ENCODE data around the gene IFT57.

- TF ChIP-seq FOXP4 (CRISPR knock-in tag; IDR thresholded peaks at IDR 0.05): no peak
- TF ChIP-seq CTCF (IDR thresholded peaks at IDR 0.05): no peak
- TF ChIP-seq CBFB (CRISPR knock-in tag; IDR thresholded peaks at IDR 0.05; ENCODE audit: low read depth): no peak
- TF ChIP-seq, protein P1, sequence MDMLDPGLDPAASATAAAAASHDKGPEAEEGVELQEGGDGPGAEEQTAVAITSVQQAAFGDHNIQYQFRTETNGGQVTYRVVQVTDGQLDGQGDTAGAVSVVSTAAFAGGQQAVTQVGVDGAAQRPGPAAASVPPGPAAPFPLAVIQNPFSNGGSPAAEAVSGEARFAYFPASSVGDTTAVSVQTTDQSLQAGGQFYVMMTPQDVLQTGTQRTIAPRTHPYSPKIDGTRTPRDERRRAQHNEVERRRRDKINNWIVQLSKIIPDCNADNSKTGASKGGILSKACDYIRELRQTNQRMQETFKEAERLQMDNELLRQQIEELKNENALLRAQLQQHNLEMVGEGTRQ (CRISPR knock-in tag; IDR thresholded peaks at IDR 0.05): no peak
- no peak for TF ChIP-seq TP53 (CRISPR knock-in tag; IDR thresholded peaks at IDR 0.05)
- TF ChIP-seq NFE2L1 (CRISPR knock-in tag; IDR thresholded peaks at IDR 0.05): no peak
- no peak for TF ChIP-seq ATF3 (CRISPR knock-in tag; conservative IDR thresholded peaks at IDR 0.05)
- TF ChIP-seq, protein P2, sequence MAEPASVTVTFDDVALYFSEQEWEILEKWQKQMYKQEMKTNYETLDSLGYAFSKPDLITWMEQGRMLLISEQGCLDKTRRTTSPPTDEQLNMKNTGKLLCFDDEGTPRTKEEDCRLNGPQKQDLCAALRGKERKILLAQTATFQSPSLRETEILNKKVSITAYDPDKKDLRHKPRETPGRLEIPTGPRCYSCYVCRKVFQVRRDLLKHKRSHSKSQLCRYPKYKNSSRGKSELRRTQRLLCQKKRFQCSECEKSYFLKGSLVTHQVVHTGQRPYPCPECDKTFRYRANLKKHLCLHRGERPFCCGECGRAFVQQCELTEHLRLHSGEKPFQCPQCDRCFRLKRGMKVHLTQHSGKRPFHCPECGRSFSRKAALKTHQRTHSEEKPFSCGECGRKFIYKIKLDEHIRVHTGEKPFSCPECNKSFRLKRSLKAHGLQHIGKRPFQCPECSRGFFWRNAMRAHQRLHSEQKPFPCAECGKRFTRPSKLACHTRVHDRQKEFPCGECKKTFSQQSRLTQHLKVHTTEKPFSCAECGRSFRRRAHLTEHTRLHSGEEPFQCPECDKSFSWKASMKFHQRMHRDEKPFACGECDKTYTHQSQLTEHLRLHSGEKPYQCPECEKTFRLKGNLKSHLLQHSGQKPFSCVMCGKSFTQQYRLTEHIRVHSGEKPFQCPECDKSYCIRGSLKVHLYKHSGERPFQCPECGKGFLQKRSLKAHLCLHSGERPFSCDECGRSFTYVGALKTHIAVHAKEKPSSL (CRISPR knock-in tag; conservative IDR thresholded peaks at IDR 0.05): no peak
These were observed 3.4 kb downstream of the IFT57 start for GRCh38 chr3:108218811-108219210.
